ENCODE results near the gene MCF2L2.

Gene MCF2L2

GRCh38 chr3:183393625-183394024, 34.8 kb downstream of the MCF2L2 start:
- no peak for TF ChIP-seq CTCF (IDR thresholded peaks at IDR 0.05; ENCODE audit: low read depth, low read length, missing control alignments)
- no peak overlapping the region for H3K27ac ChIP-seq
- no peak overlapping the region for H3K4me3 ChIP-seq (ENCODE audit: low read depth, low read length)
- in situ Hi-C loops (cut with HindIII; ENCODE audit: low pct_ligation_motif_present, low sequenced_read_pairs) = loop anchor here (25.0 kb wide), 1 partner anchor 281 kb away; no protein-coding TSS in a partner anchor
- DNase-seq = no peak
- H3K27me3 ChIP-seq (replicated peaks) = no peaks in the 10 kb centered on the region
- H3K36me3 ChIP-seq (replicated peaks) = no peaks in the 10 kb centered on the region

- Histone ChIP-seq H3K4me3 (ENCODE audit: low read depth, low read length) (no peak overlapping the region), H3K27ac (no peak overlapping the region), H3K27me3 (replicated peaks) (no peaks in the 10 kb centered on the region), H3K36me3 (replicated peaks) (no peaks in the 10 kb centered on the region)
- no peak for TF ChIP-seq CTCF (IDR thresholded peaks at IDR 0.05; ENCODE audit: low read depth, low read length, missing control alignments)
- in situ Hi-C loops (cut with HindIII; ENCODE audit: low pct_ligation_motif_present, low sequenced_read_pairs) = loop anchor here (25.0 kb wide), 1 partner anchor 280 kb away; no protein-coding TSS in a partner anchor
- peak; percentile 9 for DNase-seq
These were observed 36.0 kb downstream of the MCF2L2 start for GRCh38 chr3:183392186-183393034.

GRCh38 chr3:183391460-183391859, 37.0 kb downstream of the MCF2L2 start:
- Histone ChIP-seq H3K27ac (no peak overlapping the region), H3K27me3 (replicated peaks) (no peaks in the 10 kb centered on the region), H3K36me3 (replicated peaks) (no peaks in the 10 kb centered on the region), H3K4me3 (ENCODE audit: low read depth, low read length) (no peak overlapping the region)
- no peak for DNase-seq
- no peak for TF ChIP-seq CTCF (IDR thresholded peaks at IDR 0.05; ENCODE audit: low read depth, low read length, missing control alignments)
- in situ Hi-C loops (cut with HindIII; ENCODE audit: low pct_ligation_motif_present, low sequenced_read_pairs) = loop anchor here (25.0 kb wide), 1 partner anchor 279 kb away; no protein-coding TSS in a partner anchor

GRCh38 chr3:183390844-183391243, 37.6 kb downstream of the MCF2L2 start:
- DNase-seq = no peak
- Histone ChIP-seq H3K27ac (no peak overlapping the region), H3K27me3 (replicated peaks) (no peaks in the 10 kb centered on the region), H3K36me3 (replicated peaks) (no peaks in the 10 kb centered on the region), H3K4me3 (ENCODE audit: low read depth, low read length) (no peak overlapping the region)
- in situ Hi-C loops (cut with HindIII; ENCODE audit: low pct_ligation_motif_present, low sequenced_read_pairs) = loop anchor here (25.0 kb wide), 1 partner anchor 279 kb away; no protein-coding TSS in a partner anchor
- TF ChIP-seq CTCF (IDR thresholded peaks at IDR 0.05; ENCODE audit: low read depth, low read length, missing control alignments) = no peak

GRCh38 chr3:183388213-183388895, 40.1 kb downstream of the MCF2L2 start:
- H3K36me3 ChIP-seq (replicated peaks) = no peaks in the 10 kb centered on the region
- no peak for DNase-seq
- no peaks in the 10 kb centered on the region for H3K27me3 ChIP-seq (replicated peaks)
- TF ChIP-seq CTCF (IDR thresholded peaks at IDR 0.05; ENCODE audit: low read depth, low read length, missing control alignments) = no peak
- no peak overlapping the region for H3K27ac ChIP-seq
- in situ Hi-C loops (cut with HindIII; ENCODE audit: low pct_ligation_motif_present, low sequenced_read_pairs) = loop anchor here (25.0 kb wide), 1 partner anchor 276 kb away; no protein-coding TSS in a partner anchor
- H3K4me3 ChIP-seq (ENCODE audit: low read depth, low read length) = no peak overlapping the region
